Ecto neural progenitor cell (in vitro differentiated cells): ENCODE measurements around the gene SLC41A1.

Source experiments
- DNase-seq: peaks from one replicate; pipeline ENCODE4 v3.0.0-alpha.2; 2018; ENCODE audit warnings: low spot score

SLC41A1 gene

GRCh38 chr1:205787287-205787916, 25.6 kb downstream of the SLC41A1 start:
- DNase-seq, result peak; percentile 40

GRCh38 chr1:205786601-205787000, 26.4 kb downstream of the SLC41A1 start:
- no peak for DNase-seq

GRCh38 chr1:205785446-205785845, 27.6 kb downstream of the SLC41A1 start:
- no peak for DNase-seq

GRCh38 chr1:205783904-205784303, 29.1 kb downstream of the SLC41A1 start:
- DNase-seq, result no peak

- DNase-seq, result no peak
Measured at GRCh38 chr1:205783433-205783795, 29.6 kb downstream of the SLC41A1 start.

- DNase-seq, result no peak
Measured at GRCh38 chr1:205782627-205783432, 30.2 kb downstream of the SLC41A1 start.

GRCh38 chr1:205780335-205780734, 32.7 kb downstream of the SLC41A1 start:
- no peak for DNase-seq

- no peak for DNase-seq
Measured at GRCh38 chr1:205777994-205778393, 35.0 kb downstream of the SLC41A1 start.

GRCh38 chr1:205775717-205776056, 37.3 kb downstream of the SLC41A1 start:
- DNase-seq, result no peak

GRCh38 chr1:205775015-205775716, 37.8 kb downstream of the SLC41A1 start, which contains the start of gene RAB29:
TSS of gene RAB29 (minus strand) at chr1:205775482. CDS start at chr1:205774956, 526 bp downstream.
- DNase-seq, result peak; percentile 85

GRCh38 chr1:205774198-205775014, 38.6 kb downstream of the SLC41A1 start:
- peak; percentile 57 for DNase-seq

GRCh38 chr1:205772607-205773032, 40.4 kb downstream of the SLC41A1 start:
- no peak for DNase-seq

- DNase-seq, result no peak
Measured at GRCh38 chr1:205770618-205771017, 42.4 kb downstream of the SLC41A1 start.

- DNase-seq, result no peak
Measured at GRCh38 chr1:205769641-205770365, 43.2 kb downstream of the SLC41A1 start.

- no peak for DNase-seq
Measured at GRCh38 chr1:205767248-205767647, 45.8 kb downstream of the SLC41A1 start.

- no peak for DNase-seq
Measured at GRCh38 chr1:205766570-205766969, 46.4 kb downstream of the SLC41A1 start.

GRCh38 chr1:205766038-205766437, 47.0 kb downstream of the SLC41A1 start:
- no peak for DNase-seq

- DNase-seq, result no peak
Measured at GRCh38 chr1:205764578-205764977, 48.4 kb downstream of the SLC41A1 start.

- DNase-seq, result no peak
Measured at GRCh38 chr1:205763980-205764379, 49.0 kb downstream of the SLC41A1 start.

GRCh38 chr1:205760606-205761005, 52.4 kb downstream of the SLC41A1 start:
- DNase-seq, result no peak

GRCh38 chr1:205756552-205756951, 56.4 kb downstream of the SLC41A1 start:
- no peak for DNase-seq
